H1 (cell line): Measurements from ENCODE around the gene KCNAB3. TPM values are rescaled to one million over a fixed set of nuclear protein-coding genes. Genes with fewer than 3 reads are reported as not detected.

Source experiments
- CTCF ChIA-PET: fragments of 300-600 bp; sonication (Branson Sonifier 250); formaldehyde crosslinking; loops from one replicate; lab custom pipeline; 2021; ENCODE audit not compliant: partially characterized antibody; lab: Charles Lee
- POLR2A ChIA-PET: fragments of 300-600 bp; sonication (Branson Sonifier 250); formaldehyde crosslinking; loops from one replicate; lab custom pipeline; 2021; ENCODE audit warnings: inconsistent platforms; ENCODE audit not compliant: partially characterized antibody; lab: Charles Lee
- DNase-seq, 2 experiments: peaks; one replicate each; pipeline versions ENCODE4 v3.0.0 to v3.0.0-alpha.2; 2010 to 2022; ENCODE audit warnings: low spot score in 2 of 2, low read depth in 1 of 2, mixed read lengths in 1 of 2
- FAIRE-seq: peaks from 2 replicates; lab custom pipeline; 2011; peaks lifted over from hg19 to GRCh38; lab: Jason Lieb, UNC
- H2AFZ ChIP-seq: 2 replicates; pipeline ENCODE4 v1.8.1; 2012; ENCODE audit warnings: low read length, inconsistent platforms
- H2AK5ac ChIP-seq: 2 replicates; pipeline ENCODE4 v1.6.1; 2013; ENCODE audit warnings: low read depth, low read length
- H2BK120ac ChIP-seq: replicated peaks from 2 replicates; pipeline ENCODE3; 2013; ENCODE audit warnings: low read depth, low read length, inconsistent platforms
- H2BK12ac ChIP-seq: 2 replicates; pipeline ENCODE4 v1.6.1; 2013; ENCODE audit warnings: low read depth, low read length
- H2BK15ac ChIP-seq: 2 replicates; pipeline ENCODE4 v1.6.1; 2013; ENCODE audit warnings: low read length
- H2BK20ac ChIP-seq: 2 replicates; pipeline ENCODE4 v1.6.1; 2013; ENCODE audit warnings: low read length
- H2BK5ac ChIP-seq: 2 replicates; pipeline ENCODE4 v1.6.1; 2013; ENCODE audit warnings: low read depth, low read length
- H3K14ac ChIP-seq: 2 replicates; pipeline ENCODE4 v1.6.1; 2013; ENCODE audit warnings: inconsistent platforms; ENCODE audit not compliant: insufficient read length
- H3K18ac ChIP-seq: 2 replicates; pipeline ENCODE4 v1.6.1; 2013; ENCODE audit warnings: low read length; ENCODE audit errors: extremely low read depth
- H3K23ac ChIP-seq: 2 replicates; pipeline ENCODE4 v1.6.1; 2013; ENCODE audit warnings: inconsistent platforms; ENCODE audit not compliant: insufficient read length
- H3K23me2 ChIP-seq: 2 replicates; pipeline ENCODE4 v1.6.1; 2013; ENCODE audit warnings: low read depth, low read length
- H3K27ac ChIP-seq: 2 replicates; pipeline ENCODE4 v1.6.1; 2011; ENCODE audit warnings: low read depth, low read length, inconsistent platforms
- H3K27me3 ChIP-seq, 4 experiments: replicated peaks in 1 of 4; 1 replicate in 1 of 4; 2 replicates in 3 of 4; pipeline versions ENCODE4 v1.6.1 to v1.8.1; 2011 to 2013; ENCODE audit warnings: low read length in 3 of 4, mild to moderate bottlenecking in 3 of 4, inconsistent platforms in 2 of 4, mixed read lengths in 2 of 4, moderate library complexity in 1 of 4; ENCODE audit not compliant: control insufficient read depth in 3 of 4, insufficient read depth in 3 of 4; ENCODE audit errors: extremely low read depth in 1 of 4
- H3K36me3 ChIP-seq, 4 experiments: 2 replicates each; pipeline versions ENCODE4 v1.6.1 to v1.8.1; 2011 to 2013; ENCODE audit warnings: mild to moderate bottlenecking in 4 of 4, low read length in 3 of 4, moderate library complexity in 2 of 4, control low read depth in 1 of 4, inconsistent platforms in 1 of 4; ENCODE audit not compliant: insufficient read depth in 4 of 4, control insufficient read depth in 2 of 4
- H3K4ac ChIP-seq: replicated peaks from 2 replicates; pipeline ENCODE3; 2013; ENCODE audit warnings: low read length, low read depth, mixed read lengths, inconsistent platforms; ENCODE audit not compliant: insufficient read length
- H3K4me1 ChIP-seq, 4 experiments: replicated peaks in 1 of 4; 1 replicate in 1 of 4; 2 replicates in 3 of 4; pipeline versions ENCODE4 v1.6.1 to v1.8.1; 2011 to 2013; ENCODE audit warnings: low read length in 3 of 4, inconsistent platforms in 2 of 4, mixed read lengths in 1 of 4; ENCODE audit not compliant: insufficient read depth in 4 of 4, control insufficient read depth in 3 of 4
- H3K4me2 ChIP-seq, 2 experiments: 2 replicates each; pipeline versions ENCODE4 v1.6.1 to v1.8.1; 2011 to 2013; ENCODE audit warnings: low read depth in 2 of 2, low read length in 2 of 2, control low read depth in 1 of 2, inconsistent platforms in 1 of 2, mild to moderate bottlenecking in 1 of 2; ENCODE audit not compliant: insufficient read depth in 1 of 2
- H3K4me3 ChIP-seq, 4 experiments: fragments of 200-600, 300-600 bp in 1 of 4; sonication (generic), shearing (Covaris generic), sonication (Bioruptor Twin) in 1 of 4; 2 replicates each; pipeline versions ENCODE4 v1.5.1 to v1.8.1; 2011 to 2016; ENCODE audit warnings: low read length in 4 of 4, low read depth in 3 of 4, control low read depth in 2 of 4, inconsistent platforms in 2 of 4, mild to moderate bottlenecking in 2 of 4, mixed read lengths in 1 of 4, moderate library complexity in 1 of 4; ENCODE audit not compliant: insufficient read depth in 2 of 4; ENCODE audit errors: extremely low read depth in 1 of 4
- H3K56ac ChIP-seq: replicated peaks from 2 replicates; pipeline ENCODE3; 2013; ENCODE audit warnings: low read depth, mild to moderate bottlenecking, mixed read lengths, low read length, inconsistent platforms; ENCODE audit not compliant: insufficient read length
- H3K79me1 ChIP-seq: 2 replicates; pipeline ENCODE4 v1.6.1; 2013; ENCODE audit warnings: low read depth, low read length, control low read depth
- H3K79me2 ChIP-seq, 2 experiments: 2 replicates each; pipeline versions ENCODE4 v1.6.1 to v1.8.1; 2012 to 2013; ENCODE audit warnings: low read length in 2 of 2, mild to moderate bottlenecking in 2 of 2, inconsistent platforms in 1 of 2; ENCODE audit not compliant: insufficient read depth in 2 of 2, control insufficient read depth in 1 of 2
- H3K9ac ChIP-seq, 4 experiments: replicated peaks in 1 of 4; 1 replicate in 1 of 4; 2 replicates in 3 of 4; pipeline versions ENCODE4 v1.6.1 to v1.8.1; 2011 to 2013; ENCODE audit warnings: low read depth in 3 of 4, low read length in 3 of 4, control low read depth in 2 of 4, mild to moderate bottlenecking in 2 of 4, moderate library complexity in 2 of 4, inconsistent platforms in 1 of 4; ENCODE audit errors: extremely low read depth in 1 of 4
- H3K9me3 ChIP-seq, 2 experiments: 2 replicates each; pipeline versions ENCODE4 v1.6.1 to v1.8.1; 2012 to 2013; ENCODE audit warnings: mild to moderate bottlenecking in 2 of 2, moderate library complexity in 2 of 2, control low read depth in 1 of 2, inconsistent platforms in 1 of 2, low read depth in 1 of 2, low read length in 1 of 2, mixed read lengths in 1 of 2; ENCODE audit not compliant: insufficient read depth in 2 of 2
- H4K20me1 ChIP-seq, 2 experiments: replicated peaks in 1 of 2; 2 replicates each; pipeline versions ENCODE3 to v1.8.1; 2011 to 2013; ENCODE audit warnings: inconsistent platforms in 2 of 2, low read length in 2 of 2, mild to moderate bottlenecking in 1 of 2; ENCODE audit not compliant: insufficient read depth in 2 of 2, control insufficient read depth in 1 of 2
- H4K5ac ChIP-seq: 2 replicates; pipeline ENCODE4 v1.6.1; 2013; ENCODE audit warnings: low read length, low read depth, mixed read lengths, inconsistent platforms; ENCODE audit not compliant: insufficient read length
- H4K8ac ChIP-seq: 2 replicates; pipeline ENCODE4 v1.8.0; 2013; ENCODE audit warnings: mild to moderate bottlenecking, moderate library complexity, low read length, inconsistent platforms; ENCODE audit not compliant: insufficient read depth; ENCODE audit errors: extremely low read depth
- H4K91ac ChIP-seq: replicated peaks from 2 replicates; pipeline ENCODE3; 2013; ENCODE audit warnings: low read length, mixed read lengths, inconsistent platforms; ENCODE audit not compliant: insufficient read length
- RAD21 ChIP-seq, 2 experiments: IDR thresholded peaks in 1 of 2; conservative IDR thresholded peaks in 1 of 2; 2 replicates each; pipeline ENCODE4 v1.6.1; 2011; ENCODE audit warnings: low read depth in 2 of 2, low read length in 2 of 2, improper control_type of control experiment in 1 of 2, inconsistent platforms in 1 of 2, mild to moderate bottlenecking in 1 of 2, moderate library complexity in 1 of 2
- SAP30 ChIP-seq: fragments of 300-600 bp; sonication (generic); IDR thresholded peaks from 2 replicates; pipeline ENCODE4 v1.7.1; 2012; ENCODE audit warnings: low read length, moderate library complexity, mild to moderate bottlenecking, inconsistent platforms; ENCODE audit not compliant: insufficient read depth, insufficient replicate concordance
- USF2 ChIP-seq: IDR thresholded peaks from 2 replicates; pipeline ENCODE4 v1.6.1; 2011; ENCODE audit warnings: low read length, improper control_type of control experiment
- WGBS, 2 experiments: shearing (Covaris generic) in 1 of 2; methylation state at CpG; one replicate each; pipeline versions ENCODE4 v1.1.6 to v1.1.7; 2013 to 2015; ENCODE audit warnings: low lambda C conversion rate in 2 of 2, mixed read lengths in 2 of 2, inconsistent platforms in 1 of 2, low coverage in 1 of 2, missing lambda C conversion rate in 1 of 2; ENCODE audit not compliant: insufficient replicate concordance in 2 of 2, insufficient coverage in 1 of 2, insufficient read length in 1 of 2; ENCODE audit errors: extremely low coverage in 1 of 2, missing lambda C conversion rate in 1 of 2; 5-methylcytosine and 5-hydroxymethylcytosine counted together
- polyA plus RNA-seq, 7 experiments: library from polyadenylated mRNA; depleted of rRNA in 3 of 7; stranded (reverse) in 5 of 7; unstranded in 2 of 7; fragments of >200 nt in 5 of 7; fragments of 200-250 nt in 2 of 7; gene quantifications; 1 replicate in 5 of 7; 2 replicates in 1 of 7; 4 replicates in 1 of 7; pipeline versions ENCODE4 v1.2.1 to v1.2.3, GENCODE V29; 2011 to 2013; ENCODE audit warnings: missing spikeins in 2 of 7, mixed read lengths in 2 of 7
- total RNA-seq: library from RNA; stranded (reverse); fragmentation: NEBNext Ultra II Directional; extraction: Animal tissue kit (Norgen Biotek cat#: 25700); gene quantifications from 2 replicates; pipeline ENCODE4 v1.2.1, GENCODE V29; 2021

KCNAB3 gene
- total and polyA plus RNA-seq, 2 of the 8 experiments (the other 6 are each of a cell fraction or from before 2014, with no cell fraction given), result 1.7 to 2.4 TPM

GRCh38 chr17:7910711-7911110 is 18.9 kb downstream of the KCNAB3 start:
- Histone ChIP-seq H3K14ac (no peak overlapping the region), H3K36me3 (peaks cover 0 to 3% (median 1%) of the 10 kb centered on the region in 4 experiments; a peak in 4 of 8 replicates)
- TF ChIP-seq USF2 (no peak), SAP30 (no peak), RAD21 (IDR thresholded peaks at IDR 0.05 in 1 of 2, conservative IDR thresholded peaks at IDR 0.05 in 1 of 2; ENCODE audit: low read depth in 2 of 2, low read length in 2 of 2) (no peak)
- TF ChIP-seq, all 59 proteins: peak for 0

More at GRCh38 chr17:7910711-7911110, 18.9 kb downstream of the KCNAB3 start:
- DNase-seq, result no peak
- Histone ChIP-seq H3K4ac (no peak overlapping the region), H2BK5ac (no peak overlapping the region), H3K56ac (no peak overlapping the region), H3K79me2 (no peaks in the 10 kb centered on the region), H3K27me3 (peaks cover 0 to 9% (median 7%) of the 10 kb centered on the region in 4 experiments; a peak in 5 of 7 replicates), H4K5ac (no peak overlapping the region), H3K9me3 (no peaks in the 10 kb centered on the region), H3K4me2 (no peak overlapping the region), H4K8ac (no peak overlapping the region), H3K4me3 (no peak overlapping the region), H3K27ac (no peak overlapping the region), H3K18ac (no peak overlapping the region), H3K9ac (no peak overlapping the region), H2BK120ac (no peak overlapping the region), H2BK20ac (no peak overlapping the region), H4K91ac (no peak overlapping the region), H3K79me1 (no peaks in the 10 kb centered on the region), H2AFZ (no peak overlapping the region), H2BK15ac (no peak overlapping the region), H3K23me2 (peaks cover 4% of the 10 kb centered on the region), H3K4me1 (peaks cover 0 to 6% (median 2%) of the 10 kb centered on the region in 4 experiments; a peak in 4 of 7 replicates), H4K20me1 (peaks cover 0 to 2% of the 10 kb centered on the region in 2 experiments), H2BK12ac (no peak overlapping the region), H2AK5ac (no peak overlapping the region), H3K23ac (no peak overlapping the region)
- ChIA-PET CTCF (interaction anchor here (0.8 to 6.0 kb wide), 7 partner anchors 22 to 147 kb away, joined by 3 to 57 read pairs (median 5); partner anchors contain the start of gene CHD3), POLR2A (no interaction called here)
- FAIRE-seq, result no peak
- WGBS, 2 experiments, result 97% methylated on average over 13 of the region's 13 CpGs; no CpG with 5 or more reads in 1 of the 2 experiments
